ENCODE measurements around the gene BTBD19. TPM values are rescaled to one million over a fixed set of nuclear protein-coding genes. Genes with fewer than 3 reads are reported as not detected.

BTBD19 gene
- total RNA-seq, 1 experiment from 2014 or later, result 11.6 TPM

GRCh38 chr1:44848456-44849181 is 40.3 kb downstream of the BTBD19 start (continued):
- TF ChIP-seq ZBTB33 (IDR thresholded peaks at IDR 0.05; ENCODE audit: extremely low read depth, insufficient replicate concordance, low read length), result no peak

GRCh38 chr1:44849575-44850132 is 41.3 kb downstream of the BTBD19 start:
- TF ChIP-seq CTCF (IDR thresholded peaks at IDR 0.05 in 2 of 3, conservative IDR thresholded peaks at IDR 0.05 in 1 of 3; ENCODE audit: borderline replicate concordance in 1 of 3, insufficient read depth in 1 of 3, low read depth in 2 of 3, low read length in 2 of 3) (no peak), CEBPB (IDR thresholded peaks at IDR 0.05; ENCODE audit: low read depth) (no peak), EGR1 (IDR thresholded peaks at IDR 0.05; ENCODE audit: low read depth) (no peak), ZFX (IDR thresholded peaks at IDR 0.05) (no peak), YY1 (IDR thresholded peaks at IDR 0.05; ENCODE audit: extremely low read depth, insufficient replicate concordance, low read depth, low read length) (no peak), JUND (IDR thresholded peaks at IDR 0.05) (no peak), EZH2phosphoT487 (IDR thresholded peaks at IDR 0.05; ENCODE audit: borderline replicate concordance) (no peak)
- H3K79me2 ChIP-seq (ENCODE audit: insufficient read depth, low read length), result no peaks in the 10 kb centered on the region
- no peaks in the 10 kb centered on the region for H4K20me1 ChIP-seq (ENCODE audit: insufficient read depth)
- H3K36me3 ChIP-seq (ENCODE audit: control insufficient read depth in 1 of 2, insufficient read depth in 2 of 2, low read length in 2 of 2), result no peaks in the 10 kb centered on the region
- H2AFZ ChIP-seq (ENCODE audit: low read depth, low read length, poor library complexity, severe bottlenecking), result no peak overlapping the region
- no peak for ATAC-seq
- no peak overlapping the region for H3K27ac ChIP-seq (ENCODE audit: low read depth, low read length)
- no peaks in the 10 kb centered on the region for H3K4me1 ChIP-seq (ENCODE audit: control insufficient read depth in 1 of 2, insufficient read depth in 2 of 2, low read length in 2 of 2)
- H3K9me3 ChIP-seq (ENCODE audit: control insufficient read depth in 1 of 2, insufficient read depth in 1 of 2, low read depth in 1 of 2, low read length in 2 of 2), result no peaks in the 10 kb centered on the region
- no TSS peak for BruUV-seq (replicated peaks)
- no peak overlapping the region for H3K9ac ChIP-seq (ENCODE audit: low read length)
- ChIA-PET RAD21 (ENCODE audit: low non-redundant PET in 1 of 2, low total read pairs in 2 of 2, uncharacterized antibody in 2 of 2, unreplicated experiment in 2 of 2) (interaction anchor here in 1 of 2 experiments (0.6 kb wide), 1 partner anchor 454 kb away, joined by 3 read pairs; no protein-coding TSS in a partner anchor), CTCF (no interaction called here), POLR2A (no interaction called here)
- intact Hi-C loops (cut with micrococcal nuclease), result no loop called here
- H3K27me3 ChIP-seq (ENCODE audit: insufficient read depth, low read length), result no peaks in the 10 kb centered on the region
- no peaks in the 10 kb centered on the region for H3K9me2 ChIP-seq (ENCODE audit: insufficient read depth)
- H3K4me2 ChIP-seq (ENCODE audit: low read length), result no peak overlapping the region
- no peak overlapping the region for H3K4me3 ChIP-seq (replicated peaks in 1 of 2; ENCODE audit: low read depth in 1 of 2, low read length in 2 of 2)
- no peak for DNase-seq (ENCODE audit: low read depth, low spot score)

All from HCT116 (cell line).